ENCODE measurements around the gene C10orf67.

- no peak for TF ChIP-seq POLR2AphosphoS5 (IDR thresholded peaks at IDR 0.05)
- TF ChIP-seq POLR2A (IDR thresholded peaks at IDR 0.05; ENCODE audit: low read depth), result no peak
Observed at GRCh38 chr10:23370106-23370505, 25.5 kb upstream of the C10orf67 start.
